Transverse colon (tissue), 4 donors: ENCODE measurements around the gene PPP1R9A.

ENCODE experiments used
- EP300 ChIP-seq: sonication (generic); formaldehyde crosslinking; IDR thresholded peaks from one replicate; pipeline ENCODE4 v1.6.1; 2017; ENCODE audit warnings: antibody characterized with exemption, low read depth
- POLR2A ChIP-seq: fragments of 450-650 bp; IDR thresholded peaks from one replicate; pipeline ENCODE4 v1.6.1; 2016; ENCODE audit warnings: antibody characterized with exemption, mild to moderate bottlenecking, moderate library complexity
- POLR2AphosphoS5 ChIP-seq, 3 donors: sonication (generic); formaldehyde crosslinking; IDR thresholded peaks; one replicate each; pipeline ENCODE4 v1.6.1; 2016; ENCODE audit warnings: antibody characterized with exemption in 3 of 3
- TF ChIP-seq, protein P1 (sequence below), 5 experiments: fragments of 200-600 bp in 3 of 5; fragments of 450-650 bp in 2 of 5; sonication (generic) in 3 of 5; IDR thresholded peaks; 1 replicate in 2 of 5; 2 replicates in 3 of 5; pipeline ENCODE4 v1.5.1; 2016 to 2017; ENCODE audit warnings: antibody characterized with exemption in 5 of 5, inconsistent platforms in 3 of 5, mild to moderate bottlenecking in 2 of 5, moderate library complexity in 1 of 5

DNA sequence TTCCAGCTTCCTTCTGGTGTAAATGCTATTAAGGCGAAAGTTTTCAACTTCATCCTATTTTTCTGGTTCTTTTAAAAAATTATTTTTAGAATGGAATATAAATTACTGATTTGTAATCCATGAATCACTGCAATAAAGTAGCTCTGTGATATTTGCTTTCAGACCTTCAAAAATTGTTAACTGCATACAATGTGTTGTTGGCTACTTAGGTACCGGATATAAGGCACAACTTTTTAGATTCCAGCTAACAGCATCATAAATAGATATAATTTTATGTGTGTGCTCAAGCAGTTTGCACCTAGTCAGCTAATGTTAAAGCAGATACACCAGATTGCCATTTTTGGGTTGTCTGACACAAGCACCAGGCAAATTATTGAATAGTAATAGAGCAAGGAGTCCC is 358.2 kb downstream of the PPP1R9A start:
- TF ChIP-seq, protein P1, sequence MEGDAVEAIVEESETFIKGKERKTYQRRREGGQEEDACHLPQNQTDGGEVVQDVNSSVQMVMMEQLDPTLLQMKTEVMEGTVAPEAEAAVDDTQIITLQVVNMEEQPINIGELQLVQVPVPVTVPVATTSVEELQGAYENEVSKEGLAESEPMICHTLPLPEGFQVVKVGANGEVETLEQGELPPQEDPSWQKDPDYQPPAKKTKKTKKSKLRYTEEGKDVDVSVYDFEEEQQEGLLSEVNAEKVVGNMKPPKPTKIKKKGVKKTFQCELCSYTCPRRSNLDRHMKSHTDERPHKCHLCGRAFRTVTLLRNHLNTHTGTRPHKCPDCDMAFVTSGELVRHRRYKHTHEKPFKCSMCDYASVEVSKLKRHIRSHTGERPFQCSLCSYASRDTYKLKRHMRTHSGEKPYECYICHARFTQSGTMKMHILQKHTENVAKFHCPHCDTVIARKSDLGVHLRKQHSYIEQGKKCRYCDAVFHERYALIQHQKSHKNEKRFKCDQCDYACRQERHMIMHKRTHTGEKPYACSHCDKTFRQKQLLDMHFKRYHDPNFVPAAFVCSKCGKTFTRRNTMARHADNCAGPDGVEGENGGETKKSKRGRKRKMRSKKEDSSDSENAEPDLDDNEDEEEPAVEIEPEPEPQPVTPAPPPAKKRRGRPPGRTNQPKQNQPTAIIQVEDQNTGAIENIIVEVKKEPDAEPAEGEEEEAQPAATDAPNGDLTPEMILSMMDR (IDR thresholded peaks at IDR 0.05), result no peak
- TF ChIP-seq POLR2A, result no peak
- TF ChIP-seq EP300, result no peak
- no peak for TF ChIP-seq POLR2AphosphoS5 (IDR thresholded peaks at IDR 0.05)
